ENCODE results near the gene P3H4. TPM values are rescaled to one million over a fixed set of nuclear protein-coding genes. Genes with fewer than 3 reads are reported as not detected.
A peak's percentile ranks its signal among the peaks of the same experiment; 100 is the strongest.

P3H4 gene
- total RNA-seq, 4 donors from 2014 or later: 8.4 to 19.9 (median 14.4) TPM

DNA sequence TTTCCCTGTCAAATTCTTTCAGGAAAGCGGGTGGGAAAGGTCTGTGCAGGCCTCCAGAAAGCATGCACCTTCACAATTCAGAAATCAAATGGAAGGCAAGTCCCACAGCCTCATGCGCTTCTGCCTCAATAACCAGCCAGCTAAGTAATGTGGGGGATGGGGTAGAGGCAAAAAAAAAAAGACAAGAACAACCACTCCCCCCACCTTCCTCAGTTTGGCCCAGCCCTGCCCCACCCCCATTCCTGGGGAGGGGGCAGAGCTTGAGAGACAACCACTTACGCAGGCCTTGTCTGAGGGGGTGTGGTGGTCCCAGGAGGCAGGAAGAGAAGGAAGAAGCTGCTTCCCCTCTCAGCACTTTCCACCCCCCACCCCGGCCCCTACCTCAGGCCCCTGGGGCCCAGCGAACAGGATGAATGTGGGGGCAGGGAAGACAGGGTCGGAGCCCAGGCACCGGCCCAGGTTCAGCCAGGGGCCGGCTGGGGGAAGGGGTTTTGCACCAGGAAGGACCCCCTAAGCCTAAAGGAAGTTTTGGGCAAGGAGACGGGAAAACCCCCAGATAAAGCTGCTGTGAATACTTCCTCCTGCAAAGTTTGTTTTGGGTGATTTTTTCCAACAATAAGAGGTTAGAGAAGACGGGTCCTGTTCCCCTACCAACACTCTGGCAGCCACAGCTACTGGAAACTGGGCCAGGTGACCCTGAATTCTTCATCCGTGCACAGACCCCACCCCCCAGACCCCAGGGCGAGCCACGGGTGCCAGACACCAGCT lies 26.5 kb downstream of the P3H4 start:
- Histone ChIP-seq H3K4me1 (peaks cover 50 to 56% (median 55%) of the 10 kb centered on the region in 4 donors), H3K36me3 (no peaks in the 10 kb centered on the region), H3K9me3 (no peaks in the 10 kb centered on the region), H3K27me3 (peaks cover 5 to 51% (median 16%) of the 10 kb centered on the region in 4 donors), H3K4me3 (peak overlapping the region; percentile 55 to 69 (median 61)), H3K27ac (replicated peaks in 1 of 4) (peak overlapping the region; percentile 60 to 80 (median 66))
- no peak for DNase-seq (ENCODE audit: extremely low spot score)
- TF ChIP-seq POLR2A (IDR thresholded peaks at IDR 0.05; ENCODE audit: low read depth) (no peak), POLR2AphosphoS5 (IDR thresholded peaks at IDR 0.05) (no peak), EP300 (IDR thresholded peaks at IDR 0.05) (no peak)
- TF ChIP-seq, protein P1, sequence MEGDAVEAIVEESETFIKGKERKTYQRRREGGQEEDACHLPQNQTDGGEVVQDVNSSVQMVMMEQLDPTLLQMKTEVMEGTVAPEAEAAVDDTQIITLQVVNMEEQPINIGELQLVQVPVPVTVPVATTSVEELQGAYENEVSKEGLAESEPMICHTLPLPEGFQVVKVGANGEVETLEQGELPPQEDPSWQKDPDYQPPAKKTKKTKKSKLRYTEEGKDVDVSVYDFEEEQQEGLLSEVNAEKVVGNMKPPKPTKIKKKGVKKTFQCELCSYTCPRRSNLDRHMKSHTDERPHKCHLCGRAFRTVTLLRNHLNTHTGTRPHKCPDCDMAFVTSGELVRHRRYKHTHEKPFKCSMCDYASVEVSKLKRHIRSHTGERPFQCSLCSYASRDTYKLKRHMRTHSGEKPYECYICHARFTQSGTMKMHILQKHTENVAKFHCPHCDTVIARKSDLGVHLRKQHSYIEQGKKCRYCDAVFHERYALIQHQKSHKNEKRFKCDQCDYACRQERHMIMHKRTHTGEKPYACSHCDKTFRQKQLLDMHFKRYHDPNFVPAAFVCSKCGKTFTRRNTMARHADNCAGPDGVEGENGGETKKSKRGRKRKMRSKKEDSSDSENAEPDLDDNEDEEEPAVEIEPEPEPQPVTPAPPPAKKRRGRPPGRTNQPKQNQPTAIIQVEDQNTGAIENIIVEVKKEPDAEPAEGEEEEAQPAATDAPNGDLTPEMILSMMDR (IDR thresholded peaks at IDR 0.05): no peak
- intact Hi-C loops (cut with DNase I): no loop called here
- WGBS: 29% methylated on average over 13 of the region's 13 CpGs

DNA sequence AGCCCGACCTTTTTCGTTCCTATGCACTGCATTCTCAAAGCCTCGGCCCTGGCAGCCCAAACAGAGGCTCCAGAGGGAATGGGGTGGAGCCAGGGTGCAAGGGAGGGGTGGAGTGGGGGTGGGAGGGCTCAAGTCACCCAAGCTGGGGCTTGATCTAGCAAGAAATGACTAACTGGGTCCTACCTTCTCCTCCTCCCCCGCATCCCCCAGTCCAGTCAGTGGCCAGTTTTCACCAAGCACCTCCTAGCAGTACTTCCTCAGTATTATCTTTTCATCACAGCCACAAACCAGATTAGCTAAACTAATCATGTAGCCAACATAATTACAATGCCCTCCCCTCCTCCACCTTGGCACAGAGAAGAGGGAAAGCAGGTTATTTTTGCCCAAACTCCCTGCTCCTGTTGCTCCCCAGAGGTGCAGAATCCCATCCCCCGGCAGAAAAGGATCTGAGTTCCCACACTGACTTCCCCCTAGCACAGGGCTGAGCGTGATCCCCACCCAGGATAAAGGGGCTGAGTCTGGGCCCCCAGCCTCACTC lies 27.5 kb downstream of the P3H4 start:
- intact Hi-C loops (cut with DNase I): no loop called here
- peaks cover 5 to 51% (median 16%) of the 10 kb centered on the region in 4 donors for H3K27me3 ChIP-seq
- no peaks in the 10 kb centered on the region for H3K36me3 ChIP-seq
- H3K4me1 ChIP-seq: peaks cover 50 to 65% (median 59%) of the 10 kb centered on the region in 4 donors
- H3K4me3 ChIP-seq: peak overlapping the region; percentile 55 to 69 (median 61)
- 35% methylated on average over 6 of the region's 6 CpGs for WGBS
- no peak for DNase-seq (ENCODE audit: extremely low spot score)
- H3K9me3 ChIP-seq: no peaks in the 10 kb centered on the region
- no peak for TF ChIP-seq POLR2A (IDR thresholded peaks at IDR 0.05; ENCODE audit: low read depth)
- TF ChIP-seq EP300 (IDR thresholded peaks at IDR 0.05): no peak
- TF ChIP-seq POLR2AphosphoS5 (IDR thresholded peaks at IDR 0.05): no peak
- TF ChIP-seq, protein P1 (IDR thresholded peaks at IDR 0.05): no peak
- peak overlapping the region; percentile 25 to 80 (median 62) for H3K27ac ChIP-seq (replicated peaks in 1 of 4)

DNA sequence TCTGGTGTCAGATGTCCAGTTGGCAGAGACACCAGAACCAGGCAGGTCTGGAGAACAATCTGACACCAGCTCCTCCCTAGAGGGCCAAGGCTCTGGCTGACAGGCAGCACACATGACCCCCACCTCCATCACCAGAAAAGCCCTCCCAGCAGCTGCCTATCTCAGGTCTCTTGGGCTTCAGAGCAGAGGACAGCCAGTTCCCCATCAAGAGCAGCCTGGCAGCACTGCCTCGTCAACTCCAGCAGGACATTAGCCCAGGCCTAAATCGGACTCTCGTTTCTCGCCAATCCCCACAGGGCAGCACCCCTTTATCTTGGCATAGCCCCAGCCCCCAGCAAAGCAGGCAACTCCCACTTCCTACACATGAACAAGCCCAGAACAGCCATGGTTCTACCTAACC lies 29.6 kb downstream of the P3H4 start:
- H3K27ac ChIP-seq (replicated peaks in 1 of 4): peak overlapping the region; percentile 2 to 50 (median 30)
- TF ChIP-seq POLR2A (IDR thresholded peaks at IDR 0.05; ENCODE audit: low read depth): no peak
- no peak for TF ChIP-seq POLR2AphosphoS5 (IDR thresholded peaks at IDR 0.05)
- TF ChIP-seq, protein P1 (IDR thresholded peaks at IDR 0.05): no peak
- no peak for TF ChIP-seq EP300 (IDR thresholded peaks at IDR 0.05)
- H3K4me3 ChIP-seq: no peak overlapping the region
- peaks cover 63 to 84% (median 75%) of the 10 kb centered on the region in 4 donors for H3K4me1 ChIP-seq
- H3K9me3 ChIP-seq: no peaks in the 10 kb centered on the region
- intact Hi-C loops (cut with DNase I): no loop called here
- H3K27me3 ChIP-seq: peaks cover 5 to 51% (median 16%) of the 10 kb centered on the region in 4 donors
- DNase-seq (ENCODE audit: extremely low spot score): no peak
- 57% methylated on average over 4 of the region's 4 CpGs for WGBS
- H3K36me3 ChIP-seq: no peaks in the 10 kb centered on the region

DNA sequence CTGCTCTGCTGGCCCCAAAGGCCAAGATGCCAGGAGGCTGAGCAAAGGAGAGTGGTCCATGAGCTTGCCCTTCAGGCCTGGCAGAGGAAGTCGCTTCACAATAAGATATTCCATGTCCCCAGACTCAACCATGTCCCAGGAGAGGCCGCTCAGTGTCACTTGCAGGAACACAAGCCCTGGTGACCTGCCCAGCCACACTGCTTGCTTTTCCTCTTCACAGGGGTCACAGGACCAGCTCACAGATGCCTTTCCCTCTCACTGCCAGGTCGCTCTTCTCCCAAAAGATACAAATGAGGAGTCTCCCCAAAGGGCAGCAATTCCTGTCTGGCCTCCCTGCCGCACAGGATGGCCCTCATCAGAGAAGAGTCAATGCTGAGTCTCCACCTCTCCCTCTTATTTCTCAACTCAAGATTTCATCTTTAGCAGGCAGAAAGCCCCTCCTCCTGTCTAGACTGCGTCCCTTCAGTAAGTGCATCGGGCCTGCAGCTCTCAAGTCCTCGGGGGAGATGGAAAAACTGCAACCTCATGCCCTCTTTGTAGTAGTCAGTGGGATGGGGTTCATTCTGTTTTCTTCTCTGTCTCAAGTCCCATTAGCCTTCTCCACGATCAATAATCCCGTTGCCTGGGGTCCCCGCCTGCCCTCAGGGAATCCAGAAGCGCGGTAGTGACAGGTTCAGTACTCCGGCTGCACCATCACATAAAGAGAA lies 30.2 kb downstream of the P3H4 start:
- intact Hi-C loops (cut with DNase I): no loop called here
- peak overlapping the region; percentile 12 to 50 (median 44) for H3K27ac ChIP-seq (replicated peaks in 1 of 4)
- peaks cover 5 to 46% (median 16%) of the 10 kb centered on the region in 4 donors for H3K27me3 ChIP-seq
- H3K9me3 ChIP-seq: no peaks in the 10 kb centered on the region
- WGBS: 82% methylated on average over 13 of the region's 13 CpGs
- peaks cover 66 to 90% (median 78%) of the 10 kb centered on the region in 4 donors for H3K4me1 ChIP-seq
- DNase-seq (ENCODE audit: extremely low spot score): no peak
- H3K4me3 ChIP-seq: no peak overlapping the region
- TF ChIP-seq POLR2AphosphoS5 (IDR thresholded peaks at IDR 0.05): no peak
- no peak for TF ChIP-seq EP300 (IDR thresholded peaks at IDR 0.05)
- H3K36me3 ChIP-seq: no peaks in the 10 kb centered on the region

DNA sequence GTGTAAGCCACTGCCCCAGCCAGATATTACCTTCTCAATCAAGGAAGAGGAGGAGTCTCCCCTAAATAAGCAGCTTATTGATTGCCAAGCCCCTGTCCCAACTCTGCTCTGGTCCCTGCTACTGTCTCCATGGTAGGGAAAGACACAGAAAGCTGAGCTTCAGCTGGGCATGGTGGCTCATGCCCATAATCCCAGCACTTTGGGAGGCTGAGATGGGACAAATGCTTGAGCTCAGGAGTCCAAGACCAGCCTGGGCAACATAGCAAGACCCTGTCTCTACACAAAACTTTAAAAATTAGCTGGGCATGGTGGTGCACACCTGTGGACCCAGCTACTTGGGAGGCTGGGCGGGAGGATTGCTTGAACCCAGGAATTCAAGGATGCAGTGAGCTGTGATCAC lies 31.8 kb downstream of the P3H4 start:
- no peak overlapping the region for H3K27ac ChIP-seq (replicated peaks in 1 of 4)
- no peaks in the 10 kb centered on the region for H3K9me3 ChIP-seq
- DNase-seq (ENCODE audit: extremely low spot score): no peak
- H3K4me1 ChIP-seq: peaks cover 66 to 96% (median 78%) of the 10 kb centered on the region in 4 donors
- TF ChIP-seq EP300 (IDR thresholded peaks at IDR 0.05) (no peak), POLR2A (IDR thresholded peaks at IDR 0.05; ENCODE audit: low read depth) (no peak), POLR2AphosphoS5 (IDR thresholded peaks at IDR 0.05) (no peak)
- TF ChIP-seq, protein P1 (IDR thresholded peaks at IDR 0.05): no peak
- 100% methylated on average over 1 of the region's 1 CpG for WGBS
- peaks cover 0 to 30% (median 3%) of the 10 kb centered on the region in 4 donors for H3K27me3 ChIP-seq
- H3K4me3 ChIP-seq: no peak overlapping the region
- no peaks in the 10 kb centered on the region for H3K36me3 ChIP-seq
- intact Hi-C loops (cut with DNase I): no loop called here

Data from esophagus muscularis mucosa (tissue), 4 donors.